Measurements from ENCODE around the gene IL23R. TPM values are rescaled to one million over a fixed set of nuclear protein-coding genes. Genes with fewer than 3 reads are reported as not detected.

The IL23R gene
- total and polyA plus RNA-seq, 2 of the 13 experiments (the other 11 are each of a cell fraction or from before 2014, with no cell fraction given): not detected

DNA sequence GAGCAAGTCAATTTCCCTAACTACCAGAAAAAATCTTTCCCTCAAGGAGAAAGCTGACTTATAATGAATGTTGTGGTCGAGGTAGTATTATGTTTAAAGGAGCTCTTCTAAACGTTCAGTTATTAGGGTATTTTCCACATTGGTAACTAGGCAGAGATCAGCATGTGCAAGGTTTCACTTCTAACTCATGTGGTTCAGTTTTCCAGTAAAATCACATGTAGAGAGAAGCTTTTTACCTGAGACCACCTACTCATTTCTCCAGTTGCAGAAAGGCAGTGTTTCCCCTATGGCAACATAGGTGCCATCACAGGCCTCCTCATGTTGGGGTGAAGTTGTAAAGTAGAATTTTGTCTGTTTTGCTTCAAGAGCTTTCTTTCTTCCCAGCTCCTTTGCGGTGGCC, 23.7 kb downstream of the IL23R start:
- in situ Hi-C loops (cut with HindIII; ENCODE audit: extremely low pct_ligation_motif_present, low pct_unique_long_range_greater_than_20kb) (no loop called here), intact Hi-C loops (cut with micrococcal nuclease; ENCODE audit: unreplicated experiment) (no loop called here)
- Histone ChIP-seq H3K79me2 (ENCODE audit: insufficient read depth, low read length) (no peaks in the 10 kb centered on the region), H4K20me1 (ENCODE audit: insufficient read depth, low read length) (no peaks in the 10 kb centered on the region), H3K27me3 (ENCODE audit: control insufficient read depth in 1 of 2, insufficient read depth in 2 of 2, low read length in 2 of 2) (no peaks in the 10 kb centered on the region), H3K9me3 (ENCODE audit: low read length) (no peaks in the 10 kb centered on the region), H3K27ac (ENCODE audit: extremely low read length, insufficient read depth, low read length) (no peak overlapping the region), H3K4me3 (replicated peaks in 1 of 3; ENCODE audit: insufficient read depth in 1 of 3, low read depth in 2 of 3, low read length in 3 of 3) (no peak overlapping the region), H3K36me3 (replicated peaks in 1 of 2; ENCODE audit: control insufficient read depth in 1 of 2, insufficient read depth in 2 of 2, low read length in 2 of 2) (no peaks in the 10 kb centered on the region), H2AFZ (ENCODE audit: low read length) (no peak overlapping the region), H3K4me2 (ENCODE audit: low read depth, low read length) (no peak overlapping the region), H3K4me1 (ENCODE audit: insufficient read depth, low read length) (peaks cover 6% of the 10 kb centered on the region; the same call in 1 of the 2 replicates), H3K9ac (ENCODE audit: insufficient read depth, low read depth, low read length) (no peak overlapping the region)
- no peak for DNase-seq (ENCODE audit: low spot score)
- no TSS peak for BruUV-seq (replicated peaks)
- 23% methylated on average over 3 of the region's 3 CpGs for WGBS (ENCODE audit: low lambda C conversion rate)
- ChIA-PET POLR2A (no interaction called here), CTCF (ENCODE audit: low intra/inter-chr PET ratio, low total read pairs) (no interaction called here)
- no peak for ATAC-seq
- no peak for FAIRE-seq
- no peak for TF ChIP-seq NR2C2 (CRISPR knock-in tag; IDR thresholded peaks at IDR 0.05; ENCODE audit: borderline replicate concordance)
- no peak for TF ChIP-seq NR2F6 (IDR thresholded peaks at IDR 0.05)
- TF ChIP-seq NR2F6 (CRISPR knock-in tag; IDR thresholded peaks at IDR 0.05): no peak
- TF ChIP-seq ZNF572 (CRISPR knock-in tag; IDR thresholded peaks at IDR 0.05): no peak
- no peak for TF ChIP-seq ZNF232 (CRISPR knock-in tag; IDR thresholded peaks at IDR 0.05; ENCODE audit: borderline replicate concordance)
- no peak for TF ChIP-seq IRX3 (CRISPR knock-in tag; IDR thresholded peaks at IDR 0.05; ENCODE audit: borderline replicate concordance, low read depth)
- no peak for TF ChIP-seq ZNF138 (CRISPR knock-in tag; IDR thresholded peaks at IDR 0.05; ENCODE audit: low read depth)
- TF ChIP-seq, protein P1, sequence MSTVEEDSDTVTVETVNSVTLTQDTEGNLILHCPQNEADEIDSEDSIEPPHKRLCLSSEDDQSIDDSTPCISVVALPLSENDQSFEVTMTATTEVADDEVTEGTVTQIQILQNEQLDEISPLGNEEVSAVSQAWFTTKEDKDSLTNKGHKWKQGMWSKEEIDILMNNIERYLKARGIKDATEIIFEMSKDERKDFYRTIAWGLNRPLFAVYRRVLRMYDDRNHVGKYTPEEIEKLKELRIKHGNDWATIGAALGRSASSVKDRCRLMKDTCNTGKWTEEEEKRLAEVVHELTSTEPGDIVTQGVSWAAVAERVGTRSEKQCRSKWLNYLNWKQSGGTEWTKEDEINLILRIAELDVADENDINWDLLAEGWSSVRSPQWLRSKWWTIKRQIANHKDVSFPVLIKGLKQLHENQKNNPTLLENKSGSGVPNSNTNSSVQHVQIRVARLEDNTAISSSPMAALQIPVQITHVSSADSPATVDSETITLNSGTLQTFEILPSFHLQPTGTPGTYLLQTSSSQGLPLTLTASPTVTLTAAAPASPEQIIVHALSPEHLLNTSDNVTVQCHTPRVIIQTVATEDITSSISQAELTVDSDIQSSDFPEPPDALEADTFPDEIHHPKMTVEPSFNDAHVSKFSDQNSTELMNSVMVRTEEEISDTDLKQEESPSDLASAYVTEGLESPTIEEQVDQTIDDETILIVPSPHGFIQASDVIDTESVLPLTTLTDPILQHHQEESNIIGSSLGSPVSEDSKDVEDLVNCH (CRISPR knock-in tag; IDR thresholded peaks at IDR 0.05): no peak
- no peak for TF ChIP-seq HOXA5 (CRISPR knock-in tag; IDR thresholded peaks at IDR 0.05)
- no peak for TF ChIP-seq HOXA3 (CRISPR knock-in tag; IDR thresholded peaks at IDR 0.05)
- TF ChIP-seq ZNF350 (CRISPR knock-in tag; IDR thresholded peaks at IDR 0.05; ENCODE audit: borderline replicate concordance, low read depth): no peak
- TF ChIP-seq, protein P2, sequence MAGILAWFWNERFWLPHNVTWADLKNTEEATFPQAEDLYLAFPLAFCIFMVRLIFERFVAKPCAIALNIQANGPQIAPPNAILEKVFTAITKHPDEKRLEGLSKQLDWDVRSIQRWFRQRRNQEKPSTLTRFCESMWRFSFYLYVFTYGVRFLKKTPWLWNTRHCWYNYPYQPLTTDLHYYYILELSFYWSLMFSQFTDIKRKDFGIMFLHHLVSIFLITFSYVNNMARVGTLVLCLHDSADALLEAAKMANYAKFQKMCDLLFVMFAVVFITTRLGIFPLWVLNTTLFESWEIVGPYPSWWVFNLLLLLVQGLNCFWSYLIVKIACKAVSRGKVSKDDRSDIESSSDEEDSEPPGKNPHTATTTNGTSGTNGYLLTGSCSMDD (CRISPR knock-in tag; IDR thresholded peaks at IDR 0.05): no peak
- no peak for TF ChIP-seq NFE2L2 (IDR thresholded peaks at IDR 0.05; ENCODE audit: low read length)
- TF ChIP-seq, protein P3, sequence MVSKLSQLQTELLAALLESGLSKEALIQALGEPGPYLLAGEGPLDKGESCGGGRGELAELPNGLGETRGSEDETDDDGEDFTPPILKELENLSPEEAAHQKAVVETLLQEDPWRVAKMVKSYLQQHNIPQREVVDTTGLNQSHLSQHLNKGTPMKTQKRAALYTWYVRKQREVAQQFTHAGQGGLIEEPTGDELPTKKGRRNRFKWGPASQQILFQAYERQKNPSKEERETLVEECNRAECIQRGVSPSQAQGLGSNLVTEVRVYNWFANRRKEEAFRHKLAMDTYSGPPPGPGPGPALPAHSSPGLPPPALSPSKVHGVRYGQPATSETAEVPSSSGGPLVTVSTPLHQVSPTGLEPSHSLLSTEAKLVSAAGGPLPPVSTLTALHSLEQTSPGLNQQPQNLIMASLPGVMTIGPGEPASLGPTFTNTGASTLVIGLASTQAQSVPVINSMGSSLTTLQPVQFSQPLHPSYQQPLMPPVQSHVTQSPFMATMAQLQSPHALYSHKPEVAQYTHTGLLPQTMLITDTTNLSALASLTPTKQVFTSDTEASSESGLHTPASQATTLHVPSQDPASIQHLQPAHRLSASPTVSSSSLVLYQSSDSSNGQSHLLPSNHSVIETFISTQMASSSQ (IDR thresholded peaks at IDR 0.05; ENCODE audit: low read depth): no peak
- TF ChIP-seq, protein P3 (CRISPR knock-in tag; IDR thresholded peaks at IDR 0.05; ENCODE audit: borderline replicate concordance): no peak
- no peak for TF ChIP-seq SOX6 (IDR thresholded peaks at IDR 0.05)
- no peak for TF ChIP-seq SOX6 (CRISPR knock-in tag; IDR thresholded peaks at IDR 0.05)
- TF ChIP-seq ZNF773 (CRISPR knock-in tag; IDR thresholded peaks at IDR 0.05; ENCODE audit: borderline replicate concordance): no peak
- no peak for TF ChIP-seq SMARCC2 (IDR thresholded peaks at IDR 0.05)
